ENCODE results near the gene PTTG1IP.

Gene PTTG1IP

DNA sequence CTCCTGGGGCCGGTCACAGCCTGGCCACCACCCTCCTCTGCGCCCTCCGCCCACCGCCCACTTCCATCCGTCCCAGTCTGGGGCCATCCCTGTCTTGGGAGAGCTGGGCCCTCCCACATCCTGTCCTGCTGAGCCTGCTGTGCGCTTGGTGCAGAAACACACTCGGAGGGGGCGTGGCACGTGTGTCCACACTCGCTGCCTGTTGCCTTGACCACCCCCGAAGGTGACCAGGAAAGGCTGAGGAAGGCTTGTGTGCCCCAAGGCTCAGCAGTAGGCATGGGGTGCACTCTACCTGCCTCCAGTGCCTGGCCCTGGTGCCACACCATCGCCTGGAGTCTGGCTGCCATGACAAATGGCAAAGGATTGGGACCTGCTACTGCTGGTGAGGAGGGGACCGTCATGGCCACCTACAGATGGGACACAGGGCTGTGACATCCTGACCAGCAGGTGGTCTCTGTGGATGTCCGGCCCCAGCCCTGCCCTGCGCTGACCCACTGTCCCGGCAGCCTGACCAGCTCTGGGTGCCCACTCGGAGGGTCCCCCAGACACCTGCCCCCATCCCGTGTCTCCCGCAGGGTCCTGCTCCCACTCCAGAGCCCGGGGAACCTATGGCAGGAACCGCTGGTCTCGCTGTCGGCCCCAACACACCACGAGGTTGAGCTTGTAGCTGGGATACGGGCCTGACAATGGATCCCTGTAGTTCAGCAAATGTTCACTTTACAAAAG lies 23.2 kb upstream of the PTTG1IP start:
- H3K4me3 ChIP-seq (IDR thresholded peaks at IDR 0.05; ENCODE audit: insufficient read depth, low read depth, low read length), result no peak overlapping the region
- no peaks in the 10 kb centered on the region for H3K4me1 ChIP-seq (ENCODE audit: low read depth, poor library complexity, severe bottlenecking)
- H3K9ac ChIP-seq, result no peak overlapping the region
- H3K79me2 ChIP-seq (ENCODE audit: insufficient read depth, low read depth), result no peaks in the 10 kb centered on the region
- H3K36me3 ChIP-seq (ENCODE audit: insufficient read depth), result no peaks in the 10 kb centered on the region
- peaks cover 90% of the 10 kb centered on the region for H3K27me3 ChIP-seq (ENCODE audit: insufficient read depth, low read depth)
- no peak overlapping the region for H3K27ac ChIP-seq
- no peak overlapping the region for H2AFZ ChIP-seq (ENCODE audit: low read depth)
- no peak overlapping the region for H3K4me2 ChIP-seq
- TF ChIP-seq, protein P1, sequence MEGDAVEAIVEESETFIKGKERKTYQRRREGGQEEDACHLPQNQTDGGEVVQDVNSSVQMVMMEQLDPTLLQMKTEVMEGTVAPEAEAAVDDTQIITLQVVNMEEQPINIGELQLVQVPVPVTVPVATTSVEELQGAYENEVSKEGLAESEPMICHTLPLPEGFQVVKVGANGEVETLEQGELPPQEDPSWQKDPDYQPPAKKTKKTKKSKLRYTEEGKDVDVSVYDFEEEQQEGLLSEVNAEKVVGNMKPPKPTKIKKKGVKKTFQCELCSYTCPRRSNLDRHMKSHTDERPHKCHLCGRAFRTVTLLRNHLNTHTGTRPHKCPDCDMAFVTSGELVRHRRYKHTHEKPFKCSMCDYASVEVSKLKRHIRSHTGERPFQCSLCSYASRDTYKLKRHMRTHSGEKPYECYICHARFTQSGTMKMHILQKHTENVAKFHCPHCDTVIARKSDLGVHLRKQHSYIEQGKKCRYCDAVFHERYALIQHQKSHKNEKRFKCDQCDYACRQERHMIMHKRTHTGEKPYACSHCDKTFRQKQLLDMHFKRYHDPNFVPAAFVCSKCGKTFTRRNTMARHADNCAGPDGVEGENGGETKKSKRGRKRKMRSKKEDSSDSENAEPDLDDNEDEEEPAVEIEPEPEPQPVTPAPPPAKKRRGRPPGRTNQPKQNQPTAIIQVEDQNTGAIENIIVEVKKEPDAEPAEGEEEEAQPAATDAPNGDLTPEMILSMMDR (conservative IDR thresholded peaks at IDR 0.05; ENCODE audit: low read depth, low read length), result no peak
- H4K20me1 ChIP-seq (ENCODE audit: insufficient read depth), result no peaks in the 10 kb centered on the region

DNA sequence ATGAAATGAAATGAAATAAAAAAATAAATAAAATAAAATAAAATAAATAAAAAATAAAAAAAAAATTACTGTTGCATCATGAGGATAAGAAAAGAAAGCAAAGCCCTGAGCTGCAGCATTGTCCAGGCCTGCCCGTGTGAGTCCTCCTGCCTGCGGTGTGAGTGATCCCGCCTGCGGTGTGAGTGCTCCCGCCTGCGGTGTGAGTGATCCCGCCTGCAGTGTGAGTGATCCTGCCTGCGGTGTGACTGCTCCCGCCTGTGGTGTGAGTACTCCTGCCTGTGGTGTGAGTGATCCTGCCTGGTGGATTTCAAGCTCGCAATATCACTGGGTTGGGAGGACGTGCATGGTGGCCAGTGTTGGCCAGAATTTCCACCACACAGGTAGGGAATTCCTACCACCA lies 22.4 kb upstream of the PTTG1IP start:
- TF ChIP-seq, protein P1 (conservative IDR thresholded peaks at IDR 0.05; ENCODE audit: low read depth, low read length), result no peak
- no peaks in the 10 kb centered on the region for H3K36me3 ChIP-seq (ENCODE audit: insufficient read depth)
- H3K27ac ChIP-seq, result no peak overlapping the region
- H3K79me2 ChIP-seq (ENCODE audit: insufficient read depth, low read depth), result no peaks in the 10 kb centered on the region
- no peak overlapping the region for H3K4me2 ChIP-seq
- no peak overlapping the region for H3K4me3 ChIP-seq (IDR thresholded peaks at IDR 0.05; ENCODE audit: insufficient read depth, low read depth, low read length)
- H3K27me3 ChIP-seq (ENCODE audit: insufficient read depth, low read depth), result peaks cover 91% of the 10 kb centered on the region
- no peak overlapping the region for H3K9ac ChIP-seq
- H4K20me1 ChIP-seq (ENCODE audit: insufficient read depth), result no peaks in the 10 kb centered on the region
- no peak overlapping the region for H2AFZ ChIP-seq (ENCODE audit: low read depth)
- H3K4me1 ChIP-seq (ENCODE audit: low read depth, poor library complexity, severe bottlenecking), result no peaks in the 10 kb centered on the region

DNA sequence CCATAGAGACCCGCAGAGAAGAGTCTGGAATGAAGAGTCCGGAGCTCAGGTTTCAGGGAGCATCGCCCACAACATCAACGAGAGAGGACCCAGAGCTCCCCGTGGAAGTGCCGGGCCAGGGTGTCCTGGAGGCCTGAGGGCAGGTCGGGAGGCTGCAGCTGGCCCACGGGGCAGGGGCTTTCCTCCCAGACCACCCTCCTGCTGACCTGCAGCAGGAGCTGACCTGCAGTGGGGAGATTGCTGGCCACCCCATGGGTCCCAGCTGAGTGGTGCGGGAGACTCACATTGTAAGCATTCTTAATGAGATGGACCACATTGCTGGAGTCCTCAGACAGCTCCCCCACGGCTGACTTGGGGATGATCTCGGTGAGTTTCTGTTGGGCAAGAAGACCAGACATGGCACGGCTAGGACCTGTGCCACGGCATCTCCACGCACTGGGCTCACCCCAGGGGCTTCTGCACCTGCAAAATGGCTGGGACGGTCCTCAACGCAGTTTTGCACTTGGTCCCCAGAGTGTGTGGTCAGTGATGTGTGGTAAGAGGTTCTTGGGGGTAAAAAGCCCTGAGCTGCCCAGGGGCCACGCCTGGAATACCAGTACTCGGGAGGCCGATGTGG lies 21.3 kb upstream of the PTTG1IP start:
- Histone ChIP-seq H3K4me2 (no peak overlapping the region), H3K79me2 (ENCODE audit: insufficient read depth, low read depth) (no peaks in the 10 kb centered on the region)
- TF ChIP-seq, protein P1 (conservative IDR thresholded peaks at IDR 0.05; ENCODE audit: low read depth, low read length), result no peak

GRCh38 chr21:44893948-44894656 lies 20.6 kb upstream of the PTTG1IP start:
- H3K4me3 ChIP-seq (IDR thresholded peaks at IDR 0.05; ENCODE audit: insufficient read depth, low read depth, low read length), result no peak overlapping the region
- TF ChIP-seq, protein P1 (conservative IDR thresholded peaks at IDR 0.05; ENCODE audit: low read depth, low read length), result no peak
- H3K27me3 ChIP-seq (ENCODE audit: insufficient read depth, low read depth), result peaks cover 92% of the 10 kb centered on the region
- no peak overlapping the region for H3K4me2 ChIP-seq
- no peaks in the 10 kb centered on the region for H4K20me1 ChIP-seq (ENCODE audit: insufficient read depth)
- H3K4me1 ChIP-seq (ENCODE audit: low read depth, poor library complexity, severe bottlenecking), result no peaks in the 10 kb centered on the region
- no peaks in the 10 kb centered on the region for H3K36me3 ChIP-seq (ENCODE audit: insufficient read depth)
- H3K79me2 ChIP-seq (ENCODE audit: insufficient read depth, low read depth), result no peaks in the 10 kb centered on the region
- H3K9ac ChIP-seq, result no peak overlapping the region
- no peak overlapping the region for H2AFZ ChIP-seq (ENCODE audit: low read depth)
- no peak overlapping the region for H3K27ac ChIP-seq

More for the DNA sequence above, 21.3 kb upstream of the PTTG1IP start:
- H3K27me3 ChIP-seq (ENCODE audit: insufficient read depth, low read depth), result peaks cover 92% of the 10 kb centered on the region
- no peaks in the 10 kb centered on the region for H4K20me1 ChIP-seq (ENCODE audit: insufficient read depth)
- H3K36me3 ChIP-seq (ENCODE audit: insufficient read depth), result no peaks in the 10 kb centered on the region
- H3K4me3 ChIP-seq (IDR thresholded peaks at IDR 0.05; ENCODE audit: insufficient read depth, low read depth, low read length), result no peak overlapping the region
- H3K9ac ChIP-seq, result no peak overlapping the region
- no peak overlapping the region for H2AFZ ChIP-seq (ENCODE audit: low read depth)
- H3K4me1 ChIP-seq (ENCODE audit: low read depth, poor library complexity, severe bottlenecking), result no peaks in the 10 kb centered on the region
- H3K27ac ChIP-seq, result no peak overlapping the region
